HG03103 (cell line): ENCODE measurements around the gene OSM.

Experiments
- ATAC-seq: cut with Tn5 transposase; IDR thresholded peaks from one replicate; pipeline ENCODE4 v1.9.1; 2021; ENCODE audit warnings: low read depth; ENCODE audit not compliant: unreplicated experiment

Gene OSM

DNA sequence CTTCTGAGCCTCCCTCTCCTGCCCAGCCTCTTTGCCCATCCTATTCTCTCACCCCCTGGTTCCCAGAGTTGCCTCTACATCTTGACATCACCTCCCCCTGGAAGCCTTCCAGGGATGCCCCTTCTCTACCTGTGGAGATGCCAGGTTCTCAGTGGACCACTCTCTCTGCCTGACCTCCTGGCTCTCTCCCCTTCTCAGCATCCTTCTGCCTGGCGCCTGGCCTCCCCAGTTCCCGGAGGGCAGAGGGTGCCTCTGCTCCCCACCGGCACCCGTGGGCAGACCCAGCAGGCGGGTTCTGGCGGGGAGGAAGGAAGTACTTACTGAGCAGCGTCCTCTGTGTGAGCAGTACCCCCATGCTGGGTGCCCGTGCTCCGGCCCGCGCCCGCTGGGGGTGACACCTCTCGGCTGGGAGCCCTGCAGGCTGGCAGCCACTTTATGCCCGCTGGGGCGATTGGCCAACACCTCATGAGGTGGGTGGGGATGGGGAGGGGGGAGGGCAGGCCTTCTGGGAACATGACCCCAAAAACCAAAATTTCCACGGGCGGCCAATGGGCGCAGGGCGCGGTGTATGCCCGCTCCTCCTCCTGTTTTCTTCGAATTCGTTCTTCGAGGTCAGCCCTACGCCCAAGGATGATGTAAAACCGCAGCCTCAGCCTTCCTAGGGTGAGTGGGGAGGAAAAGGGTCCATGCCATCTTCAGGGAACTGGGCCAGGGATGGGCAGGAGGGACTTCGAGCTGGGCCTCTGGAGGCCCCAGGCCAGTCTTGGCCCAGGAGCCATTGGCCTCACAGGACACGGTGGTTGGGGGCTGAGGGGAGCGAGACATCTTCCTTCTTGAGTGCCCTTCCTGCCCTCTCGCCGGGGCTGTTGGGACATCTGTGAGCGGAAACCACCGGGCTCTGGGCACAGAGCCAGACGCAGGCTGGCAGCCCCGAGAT lies at the start of gene OSM:
Gene OSM (minus strand): TSS at position 407 of the 937 bp plus-strand sequence. CDS start 52 bp downstream, at position 355.
- no peak for ATAC-seq

DNA sequence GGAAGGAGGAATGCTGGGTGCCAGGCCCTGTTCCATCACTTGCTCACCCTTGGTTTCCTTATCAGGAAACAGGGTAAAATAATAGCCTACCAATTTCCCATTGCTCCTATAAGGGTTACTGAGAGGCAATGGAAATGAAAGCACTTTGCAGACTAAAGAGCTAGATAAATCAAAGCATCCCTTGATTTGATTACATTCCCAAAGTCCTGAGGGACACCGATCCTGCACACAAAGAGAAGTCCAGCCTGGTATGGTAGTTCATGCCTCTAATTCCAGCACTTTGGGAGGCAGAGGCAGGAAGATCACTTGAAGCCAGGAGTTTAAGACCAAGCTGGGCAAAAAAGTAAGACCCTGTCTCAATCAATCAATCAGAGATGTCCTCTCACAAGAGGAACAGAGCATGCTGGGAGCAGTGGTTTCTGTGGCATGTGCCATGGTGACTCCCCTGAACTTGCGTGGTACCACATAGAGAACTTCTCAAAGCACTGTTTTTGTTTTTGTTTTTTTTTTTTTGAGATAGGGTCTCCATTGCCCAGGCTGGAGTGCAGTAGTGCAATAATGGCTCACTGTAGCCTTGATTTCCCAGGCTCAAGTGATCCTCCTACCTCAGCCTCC lies 49.4 kb upstream of the OSM start:
- ATAC-seq = no peak

DNA sequence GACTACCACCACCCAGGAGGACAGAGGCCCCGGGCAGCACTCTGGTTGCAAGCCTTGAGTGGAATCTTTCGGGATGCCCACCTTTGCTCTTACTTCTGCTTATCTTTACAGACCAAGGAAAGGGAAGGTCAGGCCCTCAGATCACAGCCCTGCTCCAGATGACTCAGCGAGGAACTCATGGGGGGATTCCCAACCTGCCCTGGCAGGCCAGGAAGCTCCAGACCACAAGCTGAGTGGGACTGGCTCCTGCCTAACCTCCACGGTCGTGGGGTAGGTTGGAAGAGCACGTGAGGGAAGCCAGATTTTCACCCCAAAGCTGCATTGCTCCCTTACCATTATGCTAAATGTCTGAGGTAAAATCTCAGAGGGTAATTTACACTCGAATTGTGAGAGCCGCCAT lies 48.3 kb upstream of the OSM start:
- no peak for ATAC-seq

DNA sequence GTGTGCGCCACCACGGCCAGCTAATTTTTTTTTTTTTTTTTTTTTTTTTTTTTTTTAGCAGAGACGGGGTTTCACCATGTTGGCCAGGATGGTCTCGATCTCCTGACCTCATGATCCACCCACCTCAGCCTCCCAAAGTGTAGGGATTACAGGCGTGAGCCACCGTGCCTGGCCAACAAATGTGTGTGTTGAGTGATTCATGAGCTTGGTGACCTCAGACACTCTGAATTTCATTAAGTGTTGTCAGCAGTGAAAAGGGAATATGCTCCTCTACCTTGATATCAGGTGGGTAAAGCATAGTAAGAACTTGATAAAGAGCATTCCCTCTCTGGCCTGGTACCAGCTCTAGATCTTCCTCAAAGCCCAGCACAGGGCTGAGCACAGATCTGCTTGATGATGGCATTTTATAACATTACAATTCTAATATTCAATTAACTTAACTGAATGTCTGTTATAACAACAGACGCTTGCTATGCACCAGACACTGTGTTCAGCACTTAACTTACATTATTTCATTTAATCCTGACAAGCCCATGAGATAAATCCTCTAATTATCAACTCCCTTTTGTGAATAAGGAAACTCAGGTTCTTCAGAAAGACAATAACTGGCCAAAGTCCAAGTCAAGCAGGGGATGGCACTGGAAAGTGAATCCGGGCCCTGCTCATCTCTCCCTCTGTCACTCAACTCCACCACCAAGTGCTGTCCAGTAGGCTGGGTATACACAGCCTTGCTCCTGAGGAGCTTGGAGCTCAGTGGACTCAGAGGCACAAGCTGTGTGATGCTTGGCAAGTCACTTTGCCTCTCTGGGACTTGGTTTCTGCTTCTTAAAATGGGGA lies 47.1 kb upstream of the OSM start:
- ATAC-seq = no peak

DNA sequence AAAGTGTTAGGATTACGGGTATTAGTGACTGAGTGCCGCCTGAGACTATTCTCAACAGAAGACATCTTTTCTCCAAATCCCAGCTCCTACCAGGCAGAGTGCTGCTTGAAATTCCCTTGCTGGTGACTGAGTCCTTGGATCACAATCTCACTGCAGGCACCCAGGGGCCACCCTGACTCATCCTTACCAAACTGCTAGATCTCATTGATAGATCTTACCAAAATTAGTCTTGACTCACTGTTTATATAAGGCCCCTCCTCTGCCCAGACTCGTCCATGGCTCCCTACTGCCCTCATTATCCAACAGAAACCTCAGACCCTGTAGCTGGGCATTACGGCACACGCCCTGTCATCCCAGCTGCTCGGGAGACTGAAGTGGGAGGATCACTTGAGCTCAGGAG lies 45.4 kb upstream of the OSM start:
- ATAC-seq = no peak

DNA sequence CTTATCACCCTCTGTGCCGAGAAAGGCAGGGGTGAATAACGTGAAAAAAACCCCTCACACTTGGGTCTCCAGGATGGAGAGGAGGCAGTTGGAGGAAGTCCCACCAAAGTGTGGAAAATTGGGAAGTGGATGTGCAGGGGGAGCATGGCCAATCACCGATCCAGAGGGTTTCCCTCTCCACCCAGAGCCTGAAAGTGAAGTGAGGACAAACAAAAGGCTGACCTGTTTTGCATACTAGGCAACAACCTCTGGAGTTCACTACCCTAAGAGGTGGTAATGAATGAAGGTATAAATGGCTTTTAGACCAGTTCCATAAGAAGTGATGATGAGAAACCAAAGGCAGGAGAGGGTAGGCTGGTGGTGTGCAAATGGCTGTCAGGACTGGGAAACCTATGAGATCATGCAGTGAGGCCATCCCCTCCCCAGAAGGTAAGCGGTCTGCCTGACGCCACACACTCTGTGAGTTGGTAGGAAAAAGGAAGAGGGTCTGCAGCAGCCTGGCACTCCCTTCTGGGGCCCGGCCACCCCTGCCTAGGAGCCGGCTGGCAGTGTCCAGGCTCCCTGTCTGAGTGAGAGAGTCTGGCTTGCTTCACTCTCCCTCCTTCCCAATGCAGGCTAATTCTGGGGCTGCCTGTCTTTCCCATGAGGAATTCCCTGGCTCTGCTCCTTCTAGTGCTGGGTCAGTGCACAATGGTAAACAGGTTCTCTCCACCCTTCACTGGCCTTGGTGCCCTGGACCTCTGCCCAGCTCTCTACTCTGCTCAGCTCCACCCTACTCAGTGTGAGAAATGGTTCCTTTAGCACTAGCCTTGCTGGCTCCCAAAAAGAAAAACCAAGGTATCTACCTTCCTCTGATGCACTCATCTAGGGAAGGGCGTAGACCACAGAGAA lies 44.5 kb upstream of the OSM start:
- ATAC-seq = no peak

DNA sequence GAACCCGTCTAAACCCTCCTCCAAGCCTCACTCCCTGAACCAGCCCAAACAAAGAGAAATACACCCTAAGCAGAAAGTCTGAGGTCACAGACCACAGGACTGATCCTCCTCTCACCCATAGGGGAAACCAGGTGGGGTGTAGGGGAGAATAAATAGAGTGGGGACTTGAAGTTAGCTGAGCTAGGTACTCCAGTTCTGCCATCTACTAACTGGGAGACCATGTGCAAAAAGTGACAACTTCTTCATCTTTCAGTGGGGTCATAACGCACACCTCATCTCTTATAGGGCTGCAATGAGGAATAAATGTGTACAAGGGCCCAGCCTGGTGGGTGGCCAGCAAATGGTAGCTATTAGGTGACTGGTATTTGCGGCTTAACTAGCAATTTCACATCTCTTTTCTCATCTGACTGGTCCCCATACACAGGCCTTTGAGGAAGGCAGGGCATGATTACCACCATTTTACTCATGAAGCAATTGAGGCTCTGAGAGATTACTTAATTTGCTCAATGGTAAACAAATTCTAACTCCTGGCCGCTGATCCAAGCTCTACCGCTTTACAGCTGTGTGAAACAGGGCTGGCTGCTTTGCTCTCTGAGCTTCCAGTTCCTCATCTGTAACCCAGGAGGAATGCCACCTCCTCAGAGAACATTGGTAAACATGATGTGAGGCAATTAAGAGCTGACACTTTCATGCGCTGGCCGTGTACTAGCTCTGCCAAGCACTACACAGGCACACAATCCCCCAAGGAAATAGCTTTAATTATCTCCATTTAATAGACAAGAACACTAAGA lies 43.5 kb upstream of the OSM start:
- no peak for ATAC-seq

DNA sequence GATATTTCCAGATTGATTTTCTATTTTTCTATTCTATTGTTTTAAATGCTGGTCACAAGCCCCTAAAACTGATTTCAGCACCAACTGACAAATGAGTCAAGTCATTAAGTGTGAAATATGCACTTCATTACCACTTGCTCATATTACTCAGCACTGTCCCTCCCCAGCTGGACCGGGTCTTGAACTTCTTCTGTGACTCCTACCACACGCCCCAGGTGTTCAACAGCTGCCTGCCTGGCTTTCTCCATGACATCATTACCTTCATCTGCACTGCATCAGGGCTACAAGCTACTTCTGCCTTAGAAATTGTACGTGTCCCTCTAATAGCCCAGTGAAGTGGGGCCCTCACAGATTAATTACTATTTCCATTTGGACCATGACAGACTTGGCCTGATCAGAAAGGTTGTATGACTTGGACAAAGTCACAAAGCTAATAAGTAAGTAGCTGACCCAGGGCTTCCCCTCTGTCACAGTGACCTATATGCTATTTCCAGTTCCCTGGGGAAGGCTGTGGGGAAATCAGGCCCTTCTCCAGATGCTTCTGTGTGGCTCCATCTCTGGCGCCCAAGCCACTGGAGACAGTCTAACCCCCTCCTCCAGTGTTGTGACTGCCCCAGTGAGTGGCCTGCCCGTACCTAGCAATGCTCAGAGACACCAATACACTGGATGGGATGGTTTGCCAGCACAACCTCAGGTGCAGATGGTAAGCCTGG lies 42.0 kb upstream of the OSM start:
- ATAC-seq = no peak

DNA sequence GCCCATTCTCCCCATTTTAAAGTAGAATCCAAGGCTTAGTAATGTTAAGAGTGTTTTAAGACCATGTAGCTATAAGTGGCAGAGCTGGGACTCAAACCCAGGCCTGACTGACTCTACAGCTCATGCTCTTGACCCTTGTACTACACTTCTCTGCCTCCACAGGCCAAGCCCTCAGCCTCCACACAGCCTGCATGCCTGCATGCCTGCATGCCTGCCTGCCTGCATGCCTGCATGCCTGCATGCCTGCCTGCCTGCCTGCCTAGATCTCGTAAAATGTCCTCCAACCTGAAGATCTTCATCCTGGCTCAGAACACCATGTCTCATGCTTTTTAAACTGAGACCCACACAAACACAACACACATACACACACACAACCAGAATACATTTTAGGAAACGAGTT lies 41.4 kb upstream of the OSM start:
- ATAC-seq = no peak

DNA sequence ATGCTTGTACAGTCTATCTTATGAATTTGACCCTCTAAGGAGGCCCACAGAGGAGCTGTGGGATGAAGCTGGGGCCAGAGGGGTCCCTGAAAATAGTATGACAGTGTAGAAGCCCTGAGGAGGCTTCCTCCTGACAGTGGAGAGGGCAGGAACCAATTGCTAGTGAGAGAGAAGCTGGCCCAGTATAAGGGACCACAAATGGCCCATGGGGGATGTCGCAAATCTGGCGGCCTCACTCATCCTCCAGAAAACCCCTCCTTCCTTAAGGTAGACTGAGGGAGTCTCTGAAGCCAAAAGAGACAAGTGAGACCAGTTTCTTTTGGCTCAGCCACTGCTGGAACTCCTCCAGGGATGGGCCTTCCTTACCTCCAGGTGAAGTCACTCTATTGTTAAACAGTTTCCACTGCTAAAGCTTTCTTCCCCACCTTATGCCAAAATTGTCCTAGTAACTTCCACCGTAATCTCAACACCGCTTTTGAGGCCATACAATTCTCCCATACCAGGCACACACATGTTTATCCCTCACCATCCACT lies 40.5 kb upstream of the OSM start:
- ATAC-seq = no peak

DNA sequence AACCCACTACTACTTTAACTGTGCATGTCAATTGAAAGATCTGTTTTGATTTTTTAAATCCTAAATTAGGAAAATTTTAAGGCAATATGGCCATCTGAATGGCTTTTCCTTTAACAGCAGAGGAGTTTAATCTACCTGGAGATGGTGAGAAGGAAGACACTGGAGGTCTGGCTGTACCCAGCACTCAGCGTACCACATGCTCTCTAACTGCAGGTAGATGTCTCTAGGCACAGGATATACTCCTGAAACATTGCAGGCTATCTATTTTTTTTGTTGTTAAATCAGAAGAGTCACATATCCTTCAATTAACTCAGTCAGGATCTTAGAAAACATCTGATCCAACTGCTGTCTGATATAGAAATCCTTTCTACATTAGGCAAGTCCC lies 40.0 kb upstream of the OSM start:
- no peak for ATAC-seq

DNA sequence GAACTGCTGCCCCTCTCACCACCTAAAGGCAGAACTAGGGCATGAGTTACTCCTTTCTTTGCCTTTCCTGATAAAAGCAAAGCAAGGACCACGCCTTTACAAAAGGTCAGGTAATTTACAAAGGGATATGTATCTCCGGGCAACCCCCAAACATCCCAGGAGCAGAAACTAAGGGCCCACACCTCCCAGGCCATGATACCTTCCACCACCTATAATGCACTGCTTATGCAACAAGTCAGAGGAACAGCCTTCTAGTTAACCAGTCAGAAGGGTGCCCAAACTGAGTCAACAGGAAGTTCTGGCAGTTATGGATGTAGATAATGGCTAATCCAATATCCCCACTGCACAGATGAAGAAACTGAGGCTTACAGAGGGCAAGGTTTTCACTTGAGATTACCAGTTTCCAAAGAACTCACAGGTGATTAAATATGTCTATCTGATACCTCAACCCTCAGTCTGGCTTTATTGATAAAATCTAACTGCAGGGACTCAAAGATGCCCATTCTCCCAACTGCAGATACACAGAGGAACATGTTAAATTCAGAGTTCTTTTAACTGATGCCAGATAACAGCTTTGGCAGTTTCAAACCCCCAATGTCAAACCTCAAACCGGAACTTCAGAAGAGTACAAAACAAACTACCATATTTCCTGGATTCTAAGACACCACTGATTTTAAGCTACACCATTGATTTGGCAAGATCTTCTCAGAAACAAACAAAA lies 39.4 kb upstream of the OSM start:
- ATAC-seq = no peak

DNA sequence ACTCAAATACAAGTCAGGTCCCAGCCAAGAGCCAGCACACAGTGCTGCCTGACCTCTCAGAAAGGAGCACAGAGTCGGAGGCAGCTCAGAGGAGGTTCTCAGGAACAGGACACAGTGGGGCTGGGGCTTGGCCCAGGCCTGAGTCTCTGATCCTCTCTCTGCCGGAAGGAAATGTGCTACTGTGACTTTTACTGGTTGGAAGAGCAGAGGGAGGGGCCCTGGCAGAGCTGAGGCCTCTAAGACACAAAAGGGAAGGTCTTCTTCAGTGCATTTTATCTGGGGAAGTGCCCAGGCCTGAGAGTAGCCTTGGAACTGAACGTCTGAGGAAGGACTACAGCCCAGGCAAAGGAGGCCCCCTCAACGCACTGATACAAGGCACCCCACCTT lies 38.9 kb upstream of the OSM start:
- peak; percentile 46 for ATAC-seq

DNA sequence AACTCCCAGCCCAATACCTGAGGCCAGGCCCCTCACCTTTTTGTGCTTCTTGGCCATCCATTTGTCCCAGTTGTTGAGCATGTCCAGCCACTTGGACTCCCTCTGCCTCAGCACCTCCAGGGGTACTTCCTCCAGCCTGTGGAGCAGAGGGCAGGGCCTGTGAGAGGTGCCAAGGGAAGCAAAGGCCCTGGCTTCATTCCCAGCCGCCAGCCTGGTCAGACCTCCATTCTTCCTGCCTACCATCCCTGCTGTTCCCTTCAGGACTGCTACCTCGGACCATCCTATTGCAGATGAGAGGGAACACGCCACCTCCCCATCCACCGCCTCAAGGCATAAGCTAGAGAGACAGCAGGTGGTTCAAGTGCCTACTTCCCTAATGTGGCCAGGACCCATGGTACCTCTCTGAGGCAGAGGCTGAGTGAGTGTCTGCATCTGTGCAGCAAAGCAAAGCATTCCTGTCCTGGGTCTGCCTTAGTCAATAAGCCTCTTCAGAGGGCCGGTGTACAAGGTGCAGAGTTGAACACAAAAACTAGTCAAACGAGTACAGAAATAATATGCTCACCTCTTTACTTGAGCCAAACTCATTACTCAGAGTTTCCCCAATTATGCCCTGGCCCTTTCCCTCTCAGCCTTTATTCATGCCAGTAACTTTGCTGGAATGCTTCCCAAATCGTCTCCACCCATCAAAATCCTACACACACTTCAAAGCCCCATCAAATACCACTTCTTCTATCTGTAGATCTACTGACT lies 38.0 kb upstream of the OSM start:
- no peak for ATAC-seq

DNA sequence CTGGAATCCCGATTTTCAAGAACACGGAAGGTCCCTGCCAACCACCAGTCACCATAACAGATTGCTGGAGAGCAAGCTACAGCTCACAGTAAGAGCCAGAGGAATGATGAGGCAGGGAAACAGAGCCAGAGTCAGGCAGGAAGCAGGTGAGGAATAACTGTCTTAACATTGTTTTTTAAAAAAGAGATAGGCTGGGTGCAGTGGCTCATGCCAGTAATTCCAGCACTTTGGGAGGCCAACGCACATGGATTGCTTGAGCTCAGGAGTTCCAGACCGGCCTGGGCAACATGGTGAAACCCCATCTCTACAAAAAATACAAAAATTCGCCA lies 36.1 kb upstream of the OSM start:
- no peak for ATAC-seq

DNA sequence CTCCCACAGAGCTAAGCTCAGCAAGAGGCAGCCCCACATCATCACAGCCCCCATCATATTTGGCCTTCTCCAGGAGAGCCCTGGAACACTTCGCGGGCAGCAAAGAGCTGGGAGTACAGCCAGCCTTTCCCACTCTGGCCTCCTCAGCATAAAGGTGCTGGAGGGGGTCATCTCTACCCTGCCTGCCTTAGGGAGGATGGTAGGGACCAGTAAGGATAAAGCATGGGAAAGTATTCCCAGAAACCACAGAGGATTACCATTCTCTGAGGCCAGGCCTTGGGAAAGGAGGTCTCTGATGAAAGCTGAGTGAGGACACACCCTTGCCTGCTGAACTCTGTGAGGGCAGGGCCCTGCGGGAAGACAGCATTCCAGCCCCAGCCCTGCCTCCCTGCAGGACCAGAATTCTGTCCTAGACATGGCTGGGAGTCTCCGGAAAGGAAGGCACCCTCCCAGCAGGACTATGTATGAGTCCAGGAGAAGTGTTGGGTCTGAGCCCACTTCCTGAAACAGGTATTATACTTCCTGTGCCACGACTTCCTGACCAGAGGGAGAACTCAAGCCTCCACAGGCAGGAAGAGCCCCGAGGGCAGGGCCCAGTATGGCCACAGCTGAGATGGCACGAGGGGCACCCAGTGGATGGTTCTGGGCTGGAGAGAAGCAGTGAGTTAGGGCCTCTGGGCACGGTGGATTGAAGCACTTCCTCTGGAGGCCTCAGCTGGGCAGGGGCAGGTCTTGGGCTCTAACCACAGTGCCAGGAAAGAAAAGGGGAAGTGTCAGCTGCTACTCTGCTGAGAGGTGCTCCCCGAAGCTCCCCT lies 35.6 kb upstream of the OSM start:
- no peak for ATAC-seq

DNA sequence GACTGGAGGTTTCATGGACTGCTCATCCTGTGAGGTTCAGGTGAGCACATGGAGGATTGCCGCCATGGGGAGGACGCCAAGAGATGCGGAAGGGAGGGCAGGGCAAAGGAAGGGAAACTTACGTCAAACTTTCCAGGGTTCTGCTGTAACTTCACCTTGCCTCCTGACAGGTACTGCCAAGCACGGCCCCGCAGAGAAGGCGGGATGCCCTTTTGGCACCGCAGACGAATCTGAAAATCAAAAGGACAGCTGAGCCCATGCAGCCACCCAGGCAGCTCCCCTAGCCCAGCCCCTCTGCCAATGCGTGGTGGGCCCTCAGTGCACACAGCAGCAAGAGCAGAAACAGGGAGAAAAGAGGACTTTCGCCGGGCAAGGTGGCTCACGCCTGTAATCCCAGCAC lies 32.7 kb upstream of the OSM start:
- ATAC-seq = no peak
